SK-N-MC (cell line): ENCODE measurements around the gene SH3RF3.

Experiments used
- EZH2 ChIP-seq: fragments of 200-600 bp; sonication (generic); IDR thresholded peaks from one replicate; pipeline ENCODE4 v1.6.1; 2017; ENCODE audit warnings: antibody characterized with exemption
- POLR2AphosphoS5 ChIP-seq: IDR thresholded peaks from 2 replicates; pipeline ENCODE4 v1.6.1; 2012; ENCODE audit warnings: mild to moderate bottlenecking, low read depth, low read length, borderline replicate concordance

- no peak for TF ChIP-seq EZH2
- no peak for TF ChIP-seq POLR2AphosphoS5
Measured at GRCh38 chr2:109487536-109487869, 358.5 kb downstream of the SH3RF3 start.
